ENCODE data around the gene CENPN.

CENPN gene

GRCh38 chr16:80992676-80993293, 14.2 kb upstream of the CENPN start:
- no peak for DNase-seq

- DNase-seq: peak; percentile 86
These were observed 13.7 kb upstream of the CENPN start for GRCh38 chr16:80993307-80993706.

GRCh38 chr16:80993834-80994233, 13.2 kb upstream of the CENPN start:
- no peak for DNase-seq

GRCh38 chr16:80994451-80994850, 12.6 kb upstream of the CENPN start:
- DNase-seq: peak; percentile 44

GRCh38 chr16:80996688-80997138, 10.3 kb upstream of the CENPN start:
- DNase-seq: no peak

- peak; percentile 7 for DNase-seq
These were observed 9.7 kb upstream of the CENPN start for GRCh38 chr16:80997139-80997798.

GRCh38 chr16:80997964-80998620, 8.9 kb upstream of the CENPN start:
- DNase-seq: no peak

- DNase-seq: no peak
These were observed 6.1 kb upstream of the CENPN start for GRCh38 chr16:81000873-81001272.

GRCh38 chr16:81001330-81001729, 5.7 kb upstream of the CENPN start:
- no peak for DNase-seq

- DNase-seq: no peak
These were observed 4.0 kb upstream of the CENPN start for GRCh38 chr16:81003064-81003463.

- peak; percentile 49 for DNase-seq
These were observed 3.2 kb upstream of the CENPN start for GRCh38 chr16:81003610-81004460.

GRCh38 chr16:81004646-81005353, 2.2 kb upstream of the CENPN start:
- DNase-seq: peak; percentile 68

- DNase-seq: peak; percentile 2
These were observed 1.3 kb upstream of the CENPN start for GRCh38 chr16:81005610-81006161.

- peak; percentile 55 for DNase-seq
These were observed 702 bp upstream of the CENPN start for GRCh38 chr16:81006211-81006812.

- no peak for DNase-seq
These were observed 1.4 kb downstream of the CENPN start for GRCh38 chr16:81008505-81008789.

GRCh38 chr16:81012974-81013373, 6.0 kb downstream of the CENPN start:
- no peak for DNase-seq

GRCh38 chr16:81014672-81015071, 7.7 kb downstream of the CENPN start:
- no peak for DNase-seq

GRCh38 chr16:81018496-81018895, 11.5 kb downstream of the CENPN start:
- no peak for DNase-seq

- no peak for DNase-seq
These were observed 19.4 kb downstream of the CENPN start for GRCh38 chr16:81026429-81026828.

- DNase-seq: no peak
These were observed 23.1 kb downstream of the CENPN start for GRCh38 chr16:81029930-81030604.

GRCh38 chr16:81035398-81035974, 28.5 kb downstream of the CENPN start, which contains the start of gene ATMIN:
Gene ATMIN, plus strand, starts transcription at chr16:81035842. Its CDS starts 29 bp downstream, at chr16:81035871.
- peak; percentile 81 for DNase-seq

Measured in HCEC 1CT (cell line).